H1 (cell line): ENCODE measurements around the gene KRTAP4-2. TPM values are rescaled to one million over a fixed set of nuclear protein-coding genes. Genes with fewer than 3 reads are reported as not detected.

Experiments used
- BCL11A ChIP-seq, 2 experiments: IDR thresholded peaks; one replicate each; pipeline ENCODE4 v1.6.1; 2011; ENCODE audit warnings: low read depth in 2 of 2, low read length in 2 of 2, mild to moderate bottlenecking in 2 of 2
- CBX8 ChIP-seq: fragments of 300-800, 300-1000 bp; sonication (generic); IDR thresholded peaks from 2 replicates; pipeline ENCODE4 v1.7.1; 2016; ENCODE audit warnings: low read depth, low read length, borderline replicate concordance
- EP300 ChIP-seq, 2 experiments: IDR thresholded peaks; 1 replicate in 1 of 2; 2 replicates in 1 of 2; pipeline ENCODE4 v1.6.1; 2011 to 2012; ENCODE audit warnings: low read depth in 2 of 2, low read length in 2 of 2, mild to moderate bottlenecking in 2 of 2, borderline replicate concordance in 1 of 2, inconsistent platforms in 1 of 2, moderate library complexity in 1 of 2
- HDAC2 ChIP-seq, 2 experiments: fragments of 300-600 bp in 1 of 2; sonication (generic) in 1 of 2; IDR thresholded peaks; 2 replicates each; pipeline ENCODE4 v1.6.1; 2011 to 2012; ENCODE audit warnings: low read depth in 2 of 2, low read length in 2 of 2, mild to moderate bottlenecking in 2 of 2, moderate library complexity in 2 of 2, borderline replicate concordance in 1 of 2, inconsistent platforms in 1 of 2
- NANOG ChIP-seq: IDR thresholded peaks from 2 replicates; pipeline ENCODE4 v1.6.1; 2011; ENCODE audit warnings: low read length, low read depth, mild to moderate bottlenecking, inconsistent platforms; ENCODE audit not compliant: insufficient read depth, poor library complexity, severe bottlenecking
- SP4 ChIP-seq: IDR thresholded peaks from 2 replicates; pipeline ENCODE4 v1.6.1; 2012; ENCODE audit warnings: low read length, inconsistent platforms
- polyA plus RNA-seq, 7 experiments: library from polyadenylated mRNA; depleted of rRNA in 3 of 7; stranded (reverse) in 5 of 7; unstranded in 2 of 7; fragments of >200 nt in 5 of 7; fragments of 200-250 nt in 2 of 7; gene quantifications; 1 replicate in 5 of 7; 2 replicates in 1 of 7; 4 replicates in 1 of 7; pipeline versions ENCODE4 v1.2.1 to v1.2.3, GENCODE V29; 2011 to 2013; ENCODE audit warnings: missing spikeins in 2 of 7, mixed read lengths in 2 of 7
- total RNA-seq: library from RNA; stranded (reverse); fragmentation: NEBNext Ultra II Directional; extraction: Animal tissue kit (Norgen Biotek cat#: 25700); gene quantifications from 2 replicates; pipeline ENCODE4 v1.2.1, GENCODE V29; 2021

KRTAP4-2 gene
- total and polyA plus RNA-seq, 2 of the 8 experiments (the other 6 are each of a cell fraction or from before 2014, with no cell fraction given) = not detected

DNA sequence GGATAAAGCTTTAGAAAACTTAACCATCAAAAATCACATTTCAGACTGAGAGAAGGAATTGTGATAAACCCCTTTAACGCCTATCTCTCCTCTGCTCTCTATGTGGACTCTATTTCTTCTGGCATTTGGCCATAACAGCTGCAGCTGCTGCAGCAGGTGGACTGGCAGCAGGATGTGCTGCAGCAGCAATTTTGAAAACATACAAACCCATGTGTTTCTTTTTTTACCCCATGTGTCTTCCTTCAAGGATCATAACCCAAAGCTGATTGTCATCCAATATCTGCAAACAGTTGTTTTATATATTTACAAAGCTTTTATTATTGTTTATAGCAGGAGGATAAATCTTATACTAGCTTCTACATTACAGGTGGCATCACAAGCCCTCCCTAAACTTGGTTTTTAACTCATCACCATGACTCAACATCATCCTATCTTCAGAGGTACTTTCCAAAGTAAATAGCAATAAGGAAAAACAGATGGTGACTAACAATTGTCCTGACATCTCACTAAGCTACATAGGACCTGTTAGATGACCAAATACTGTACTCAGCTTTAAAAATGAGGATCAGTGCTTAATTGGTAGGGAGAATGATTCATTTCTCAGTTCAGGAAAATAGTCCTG is 33.9 kb upstream of the KRTAP4-2 start (continued):
- TF ChIP-seq NANOG (no peak), EP300 (IDR thresholded peaks at IDR 0.05; ENCODE audit: borderline replicate concordance in 1 of 2, low read depth in 2 of 2, low read length in 2 of 2) (no peak), CBX8 (no peak), HDAC2 (IDR thresholded peaks at IDR 0.05; ENCODE audit: borderline replicate concordance in 1 of 2, low read depth in 2 of 2, low read length in 2 of 2) (no peak), BCL11A (IDR thresholded peaks at IDR 0.05; ENCODE audit: low read depth in 2 of 2, low read length in 2 of 2) (no peak), SP4 (no peak)
